Activated CD8-positive, alpha-beta memory T cell treated with anti-CD3 and anti-CD28 coated beads for 4 hours (primary cell): Measurements from ENCODE around the gene UNC5C.

Experiments used
- DNase-seq, 2 donors: peaks; one replicate each; pipeline ENCODE4 v3.0.0-alpha.2; 2020; ENCODE audit warnings: low read depth in 2 of 2

UNC5C gene

GRCh38 chr4:95129821-95130311 is 418.9 kb downstream of the UNC5C start:
- DNase-seq: no peak

GRCh38 chr4:95129031-95129430 is 419.7 kb downstream of the UNC5C start:
- no peak for DNase-seq

- no peak for DNase-seq
Observed at GRCh38 chr4:95124906-95125504, 423.8 kb downstream of the UNC5C start.

GRCh38 chr4:95122001-95122400 is 426.8 kb downstream of the UNC5C start:
- no peak for DNase-seq

- no peak for DNase-seq
Observed at GRCh38 chr4:95120456-95120855, 428.3 kb downstream of the UNC5C start.

GRCh38 chr4:95118497-95118896 is 430.3 kb downstream of the UNC5C start:
- DNase-seq: no peak

GRCh38 chr4:95114521-95114920 is 434.3 kb downstream of the UNC5C start:
- no peak for DNase-seq
